Sigmoid colon (tissue), 4 donors: ENCODE results near the gene ZNF687.

Experiments
- CTCF ChIP-seq, 4 experiments: fragments of 450-650 bp in 3 of 4; fragments of 200-600 bp in 1 of 4; IDR thresholded peaks; one replicate each; pipeline ENCODE4 v1.5.1; 2016 to 2019; ENCODE audit warnings: antibody characterized with exemption in 4 of 4, mild to moderate bottlenecking in 3 of 4, moderate library complexity in 2 of 4
- EP300 ChIP-seq, 4 donors: sonication (generic); formaldehyde crosslinking; IDR thresholded peaks; one replicate each; pipeline ENCODE4 v1.6.1; 2017; ENCODE audit warnings: antibody characterized with exemption in 4 of 4
- POLR2AphosphoS5 ChIP-seq, 4 donors: sonication (generic); formaldehyde crosslinking; IDR thresholded peaks; one replicate each; pipeline ENCODE4 v1.6.1; 2017; ENCODE audit warnings: antibody characterized with exemption in 4 of 4

GRCh38 chr1:151255381-151255780 is 26.7 kb upstream of the ZNF687 start:
- TF ChIP-seq POLR2AphosphoS5 (IDR thresholded peaks at IDR 0.05) (no peak), CTCF (IDR thresholded peaks at IDR 0.05) (no peak), EP300 (IDR thresholded peaks at IDR 0.05) (no peak)
